Erythroblast (primary cell): ENCODE data around the gene G6PD.
A peak's percentile ranks its signal among the peaks of the same experiment; 100 is the strongest.

ENCODE experiments used
- GATA1 ChIP-seq: IDR thresholded peaks from 2 replicates; pipeline ENCODE4 v1.6.1; 2011; ENCODE audit warnings: low read depth, mild to moderate bottlenecking, control low read depth, low read length, moderate library complexity
- POLR2A ChIP-seq: IDR thresholded peaks from 2 replicates; pipeline ENCODE4 v1.6.1; 2011; ENCODE audit warnings: mild to moderate bottlenecking, low read length

DNA sequence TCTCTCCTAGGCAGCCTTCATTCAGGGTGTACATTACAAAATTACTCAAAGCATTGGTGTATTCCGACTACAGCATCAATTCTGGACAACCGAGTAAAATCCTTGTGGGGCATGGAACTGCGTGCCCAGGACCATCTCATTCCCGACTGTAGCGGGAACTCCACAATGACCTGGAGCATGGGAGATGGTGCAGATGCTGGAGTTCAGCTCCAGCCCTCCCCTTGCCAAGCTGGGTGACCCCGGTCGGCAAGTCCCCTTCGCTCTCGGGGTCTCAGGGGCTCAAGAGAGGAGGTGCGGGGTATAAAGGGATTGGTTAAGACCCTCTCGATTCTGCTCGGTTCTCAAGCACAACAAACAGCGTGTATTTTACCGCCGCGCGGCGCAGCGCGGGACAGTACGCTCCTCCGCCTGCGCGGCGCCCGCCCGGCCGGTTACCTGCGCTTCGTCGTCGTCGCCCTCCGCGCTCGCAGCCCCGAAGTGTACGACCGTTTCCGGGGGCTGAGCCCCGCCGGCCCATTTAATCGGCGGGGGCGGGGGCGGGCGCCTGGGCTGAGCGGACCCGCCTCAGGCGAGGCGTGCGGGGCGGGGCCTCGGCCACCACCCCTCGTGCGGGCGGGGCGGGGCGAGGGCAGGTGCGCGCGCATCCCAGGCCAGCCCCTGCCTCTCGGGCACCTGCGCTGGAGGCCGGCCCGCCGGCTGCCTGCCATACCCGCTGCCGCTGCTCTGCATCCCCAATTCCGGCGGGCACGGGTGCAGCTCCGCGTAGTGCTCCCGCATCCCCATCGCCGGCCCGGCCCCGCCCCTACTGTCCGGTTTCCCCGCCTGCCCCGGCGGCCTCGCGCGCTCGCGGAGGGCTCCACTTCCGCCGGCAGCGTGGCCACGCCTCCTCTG, at the start of gene G6PD:
- TF ChIP-seq POLR2A (peak; percentile 57), GATA1 (no peak)
